ENCODE measurements around the gene CRIP3. TPM values are rescaled to one million over a fixed set of nuclear protein-coding genes. Genes with fewer than 3 reads are reported as not detected.

Gene CRIP3
- total and polyA plus RNA-seq, 2 of the 13 experiments (the other 11 are each of a cell fraction or from before 2014, with no cell fraction given) = 6.3 to 9.3 TPM

- TF ChIP-seq ZNF318 (CRISPR knock-in tag; IDR thresholded peaks at IDR 0.05) = no peak
- TF ChIP-seq ZNF546 (CRISPR knock-in tag; conservative IDR thresholded peaks at IDR 0.05) = no peak
- no peak for TF ChIP-seq FOXK2 (IDR thresholded peaks at IDR 0.05)
- TF ChIP-seq ZNF331 (CRISPR knock-in tag; IDR thresholded peaks at IDR 0.05) = no peak
- TF ChIP-seq PAF1 (CRISPR knock-in tag; IDR thresholded peaks at IDR 0.05) = no peak
- TF ChIP-seq MTA1 (CRISPR knock-in tag; IDR thresholded peaks at IDR 0.05; ENCODE audit: borderline replicate concordance) = no peak; the same call in 1 of the 2 replicates
- TF ChIP-seq MAF1 (CRISPR knock-in tag; IDR thresholded peaks at IDR 0.05; ENCODE audit: borderline replicate concordance) = no peak
- TF ChIP-seq GMEB2 (CRISPR knock-in tag; IDR thresholded peaks at IDR 0.05; ENCODE audit: low read depth) = no peak
- TF ChIP-seq CBX5 (CRISPR knock-in tag; IDR thresholded peaks at IDR 0.05; ENCODE audit: borderline replicate concordance) = no peak
- no peak for TF ChIP-seq ZNF205 (CRISPR knock-in tag; IDR thresholded peaks at IDR 0.05)
- 0 out of 2 replicates have a peak, but pooled peaks have one; percentile 10 for TF ChIP-seq THRA (CRISPR knock-in tag; IDR thresholded peaks at IDR 0.05; ENCODE audit: borderline replicate concordance)
- TF ChIP-seq ZNF75D (CRISPR knock-in tag; IDR thresholded peaks at IDR 0.05; ENCODE audit: borderline replicate concordance) = no peak
- TF ChIP-seq ZMAT3 (CRISPR knock-in tag; conservative IDR thresholded peaks at IDR 0.05) = no peak
- 0 out of 2 replicates have a peak, but pooled peaks have one; percentile 41 for TF ChIP-seq GMEB1 (CRISPR knock-in tag; IDR thresholded peaks at IDR 0.05; ENCODE audit: borderline replicate concordance)
- no peak for TF ChIP-seq ZNF33A (CRISPR knock-in tag; IDR thresholded peaks at IDR 0.05; ENCODE audit: borderline replicate concordance)
Observed at GRCh38 chr6:43286980-43287716, 21.5 kb downstream of the CRIP3 start (continued).
